ENCODE data around the gene KCNJ6.

KCNJ6 gene

GRCh38 chr21:37780991-37781983, 135.0 kb downstream of the KCNJ6 start:
- Histone ChIP-seq H3K36me3 (ENCODE audit: low read depth) (no peaks in the 10 kb centered on the region), H3K27me3 (ENCODE audit: insufficient read depth, poor library complexity, severe bottlenecking) (no peaks in the 10 kb centered on the region), H3K4me1 (ENCODE audit: insufficient read depth, poor library complexity, severe bottlenecking) (peaks cover 2% of the 10 kb centered on the region), H3K27ac (ENCODE audit: poor library complexity, severe bottlenecking) (no peak overlapping the region), H3K9me3 (ENCODE audit: severe bottlenecking) (no peaks in the 10 kb centered on the region), H3K4me3 (ENCODE audit: severe bottlenecking) (no peak overlapping the region)
- ATAC-seq (ENCODE audit: low read depth), result peak; percentile 45; the same call in 2 of the 3 replicates
- no peak for TF ChIP-seq CTCF (IDR thresholded peaks at IDR 0.05; ENCODE audit: poor library complexity, severe bottlenecking)
- DNase-seq (ENCODE audit: low spot score), result no peak

- H3K36me3 ChIP-seq (ENCODE audit: low read depth), result no peaks in the 10 kb centered on the region
- TF ChIP-seq CTCF (IDR thresholded peaks at IDR 0.05; ENCODE audit: poor library complexity, severe bottlenecking), result no peak
- H3K4me1 ChIP-seq (ENCODE audit: insufficient read depth, poor library complexity, severe bottlenecking), result peaks cover 11% of the 10 kb centered on the region
- ATAC-seq (ENCODE audit: low read depth) (no peak), DNase-seq (ENCODE audit: low spot score) (no peak)
- H3K4me3 ChIP-seq (ENCODE audit: severe bottlenecking), result no peak overlapping the region
- no peaks in the 10 kb centered on the region for H3K9me3 ChIP-seq (ENCODE audit: severe bottlenecking)
- no peaks in the 10 kb centered on the region for H3K27me3 ChIP-seq (ENCODE audit: insufficient read depth, poor library complexity, severe bottlenecking)
- no peak overlapping the region for H3K27ac ChIP-seq (ENCODE audit: poor library complexity, severe bottlenecking)
Measured at GRCh38 chr21:37771181-37771580, 145.1 kb downstream of the KCNJ6 start.

- peak; percentile 41; the same call in 1 of the 3 replicates for ATAC-seq (ENCODE audit: low read depth)
Measured at GRCh38 chr21:37770461-37770860, 145.8 kb downstream of the KCNJ6 start.

GRCh38 chr21:37769656-37770055, 146.6 kb downstream of the KCNJ6 start:
- H3K36me3 ChIP-seq (ENCODE audit: low read depth), result no peaks in the 10 kb centered on the region
- no peak overlapping the region for H3K4me3 ChIP-seq (ENCODE audit: severe bottlenecking)
- no peaks in the 10 kb centered on the region for H3K27me3 ChIP-seq (ENCODE audit: insufficient read depth, poor library complexity, severe bottlenecking)
- no peak for TF ChIP-seq CTCF (IDR thresholded peaks at IDR 0.05; ENCODE audit: poor library complexity, severe bottlenecking)
- peaks cover 26% of the 10 kb centered on the region for H3K4me1 ChIP-seq (ENCODE audit: insufficient read depth, poor library complexity, severe bottlenecking)
- no peak overlapping the region for H3K27ac ChIP-seq (ENCODE audit: poor library complexity, severe bottlenecking)
- no peak for ATAC-seq (ENCODE audit: low read depth)
- no peaks in the 10 kb centered on the region for H3K9me3 ChIP-seq (ENCODE audit: severe bottlenecking)
- DNase-seq (ENCODE audit: low spot score), result no peak

More at GRCh38 chr21:37770461-37770860, 145.8 kb downstream of the KCNJ6 start:
- Histone ChIP-seq H3K27me3 (ENCODE audit: insufficient read depth, poor library complexity, severe bottlenecking) (no peaks in the 10 kb centered on the region), H3K9me3 (ENCODE audit: severe bottlenecking) (no peaks in the 10 kb centered on the region), H3K4me1 (ENCODE audit: insufficient read depth, poor library complexity, severe bottlenecking) (peaks cover 18% of the 10 kb centered on the region), H3K36me3 (ENCODE audit: low read depth) (no peaks in the 10 kb centered on the region), H3K4me3 (ENCODE audit: severe bottlenecking) (no peak overlapping the region), H3K27ac (ENCODE audit: poor library complexity, severe bottlenecking) (no peak overlapping the region)
- no peak for TF ChIP-seq CTCF (IDR thresholded peaks at IDR 0.05; ENCODE audit: poor library complexity, severe bottlenecking)
- DNase-seq (ENCODE audit: low spot score), result no peak

GRCh38 chr21:37767984-37768383, 148.3 kb downstream of the KCNJ6 start:
- ATAC-seq (ENCODE audit: low read depth), result peak; percentile 44; the same call in 2 of the 3 replicates
- no peaks in the 10 kb centered on the region for H3K9me3 ChIP-seq (ENCODE audit: severe bottlenecking)
- H3K4me3 ChIP-seq (ENCODE audit: severe bottlenecking), result no peak overlapping the region
- H3K27ac ChIP-seq (ENCODE audit: poor library complexity, severe bottlenecking), result no peak overlapping the region
- no peak for TF ChIP-seq CTCF (IDR thresholded peaks at IDR 0.05; ENCODE audit: poor library complexity, severe bottlenecking)
- H3K36me3 ChIP-seq (ENCODE audit: low read depth), result no peaks in the 10 kb centered on the region
- no peaks in the 10 kb centered on the region for H3K27me3 ChIP-seq (ENCODE audit: insufficient read depth, poor library complexity, severe bottlenecking)
- peaks cover 36% of the 10 kb centered on the region for H3K4me1 ChIP-seq (ENCODE audit: insufficient read depth, poor library complexity, severe bottlenecking)
- DNase-seq (ENCODE audit: low spot score), result no peak

All from RWPE2 (cell line).